GM12872 (cell line): ENCODE measurements around the gene TTC7B.
A peak's percentile ranks its signal among the peaks of the same experiment; 100 is the strongest.

Experiments
- TF ChIP-seq, protein P1 (sequence below): IDR thresholded peaks from 3 replicates; pipeline ENCODE4 v1.5.1; 2011; ENCODE audit warnings: low read depth, mild to moderate bottlenecking, low read length, moderate library complexity; ENCODE audit not compliant: insufficient read depth

Gene TTC7B

GRCh38 chr14:90573385-90574105 lies 242.7 kb downstream of the TTC7B start:
- TF ChIP-seq, protein P1, sequence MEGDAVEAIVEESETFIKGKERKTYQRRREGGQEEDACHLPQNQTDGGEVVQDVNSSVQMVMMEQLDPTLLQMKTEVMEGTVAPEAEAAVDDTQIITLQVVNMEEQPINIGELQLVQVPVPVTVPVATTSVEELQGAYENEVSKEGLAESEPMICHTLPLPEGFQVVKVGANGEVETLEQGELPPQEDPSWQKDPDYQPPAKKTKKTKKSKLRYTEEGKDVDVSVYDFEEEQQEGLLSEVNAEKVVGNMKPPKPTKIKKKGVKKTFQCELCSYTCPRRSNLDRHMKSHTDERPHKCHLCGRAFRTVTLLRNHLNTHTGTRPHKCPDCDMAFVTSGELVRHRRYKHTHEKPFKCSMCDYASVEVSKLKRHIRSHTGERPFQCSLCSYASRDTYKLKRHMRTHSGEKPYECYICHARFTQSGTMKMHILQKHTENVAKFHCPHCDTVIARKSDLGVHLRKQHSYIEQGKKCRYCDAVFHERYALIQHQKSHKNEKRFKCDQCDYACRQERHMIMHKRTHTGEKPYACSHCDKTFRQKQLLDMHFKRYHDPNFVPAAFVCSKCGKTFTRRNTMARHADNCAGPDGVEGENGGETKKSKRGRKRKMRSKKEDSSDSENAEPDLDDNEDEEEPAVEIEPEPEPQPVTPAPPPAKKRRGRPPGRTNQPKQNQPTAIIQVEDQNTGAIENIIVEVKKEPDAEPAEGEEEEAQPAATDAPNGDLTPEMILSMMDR: no peak

DNA sequence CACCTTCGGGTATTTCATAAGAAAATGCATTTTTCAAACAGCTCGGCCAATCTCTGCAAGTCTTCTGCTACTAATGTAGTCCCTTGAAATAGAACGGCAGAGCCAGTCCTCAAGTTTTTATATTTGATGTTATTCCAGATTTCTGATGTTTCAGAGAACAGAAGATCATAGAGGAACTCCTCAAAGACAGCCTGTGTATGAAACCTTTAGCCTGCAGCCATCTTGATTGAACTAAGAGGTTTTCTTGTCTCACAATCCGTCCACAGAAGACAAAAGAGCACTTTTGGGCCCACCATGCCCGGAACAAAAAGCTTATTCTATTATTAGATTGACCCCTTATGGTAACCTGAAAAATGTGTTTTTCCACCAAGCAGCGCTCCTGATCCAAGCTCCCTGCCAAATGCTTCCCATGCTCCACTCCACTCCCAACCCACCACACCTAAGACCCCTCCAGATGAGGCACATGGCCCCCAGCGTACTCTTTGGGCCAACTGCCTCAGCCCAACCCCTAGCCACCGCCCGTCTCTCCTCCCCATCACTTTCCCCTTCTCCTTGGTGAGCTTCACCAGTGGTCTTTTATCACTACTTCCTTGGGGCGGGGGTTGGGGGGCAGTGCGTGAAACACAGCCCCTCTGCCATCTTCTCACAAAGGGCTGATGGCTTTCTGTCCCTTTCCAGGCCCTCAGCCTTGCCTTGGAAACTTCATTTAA lies 243.6 kb downstream of the TTC7B start:
- TF ChIP-seq, protein P1: no peak

DNA sequence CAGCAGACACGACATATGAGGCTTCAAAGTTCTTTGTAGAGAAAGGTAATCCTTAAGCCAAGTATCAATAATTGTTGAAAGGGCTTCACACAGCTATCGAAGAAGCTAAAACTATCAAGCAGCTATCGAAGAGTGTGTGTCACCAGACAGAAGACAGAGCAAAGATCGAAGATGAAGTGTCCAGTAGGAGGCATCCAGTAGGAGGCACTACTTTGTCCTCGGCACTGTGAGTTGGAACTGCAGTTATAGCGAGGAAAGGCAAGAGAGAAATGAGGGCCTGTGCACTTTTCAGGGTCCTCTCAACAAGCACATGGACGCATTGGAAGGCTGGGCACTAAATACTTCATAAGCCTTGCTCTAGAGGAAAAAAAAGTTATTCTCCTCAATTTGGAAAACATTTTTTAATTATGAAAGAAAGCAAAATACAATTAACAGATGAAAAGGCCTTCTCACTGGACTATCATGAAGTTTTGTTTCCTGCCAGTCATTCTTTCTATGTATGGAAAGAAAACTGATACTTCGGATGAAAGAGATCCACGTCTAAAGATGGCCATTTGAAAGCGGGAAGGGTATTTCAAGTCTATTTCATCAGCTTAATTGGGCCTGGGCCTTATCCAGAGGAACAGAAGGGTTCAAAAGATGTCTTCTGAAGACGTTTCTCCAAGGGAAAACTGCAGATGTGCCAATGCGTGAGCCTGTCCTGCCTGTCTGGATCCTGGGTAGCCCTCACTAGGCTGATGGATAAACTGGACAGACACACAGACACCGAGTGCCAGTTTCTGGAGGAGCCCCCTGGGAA lies 244.9 kb downstream of the TTC7B start:
- TF ChIP-seq, protein P1: 0 out of 3 replicates have a peak, but pooled peaks have one; percentile 9

DNA sequence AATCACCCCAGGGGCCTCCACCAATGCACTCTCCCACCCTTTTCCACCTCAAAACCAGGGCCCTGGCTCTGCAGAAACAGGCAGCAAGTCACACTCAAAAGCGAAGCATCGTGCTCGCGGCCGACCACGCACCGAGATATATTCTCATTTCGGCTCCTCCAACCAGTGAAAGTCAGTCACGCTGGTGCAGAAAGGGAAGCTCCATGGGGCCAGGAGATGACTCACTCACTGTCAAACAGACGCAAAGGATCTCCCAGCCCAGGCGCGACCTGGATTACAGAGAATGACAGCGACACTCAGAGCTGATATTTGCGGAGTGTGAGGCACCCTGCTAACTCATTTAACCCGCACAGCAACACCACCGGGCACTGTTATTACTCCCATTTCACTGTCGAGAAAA lies 245.8 kb downstream of the TTC7B start:
- TF ChIP-seq, protein P1: no peak

GRCh38 chr14:90569606-90570387 lies 246.4 kb downstream of the TTC7B start:
- TF ChIP-seq, protein P1: no peak

GRCh38 chr14:90569201-90569600 lies 247.0 kb downstream of the TTC7B start:
- TF ChIP-seq, protein P1: no peak

- TF ChIP-seq, protein P1: no peak
These were observed 247.8 kb downstream of the TTC7B start for GRCh38 chr14:90568405-90568804.
